H1 (cell line): ENCODE results near the gene ARGLU1. TPM values are rescaled to one million over a fixed set of nuclear protein-coding genes. Genes with fewer than 3 reads are reported as not detected.

Source experiments
- CTCF ChIA-PET: fragments of 300-600 bp; sonication (Branson Sonifier 250); formaldehyde crosslinking; loops from one replicate; lab custom pipeline; 2021; ENCODE audit not compliant: partially characterized antibody; lab: Charles Lee
- POLR2A ChIA-PET: fragments of 300-600 bp; sonication (Branson Sonifier 250); formaldehyde crosslinking; loops from one replicate; lab custom pipeline; 2021; ENCODE audit warnings: inconsistent platforms; ENCODE audit not compliant: partially characterized antibody; lab: Charles Lee
- DNase-seq, 2 experiments: peaks; one replicate each; pipeline versions ENCODE4 v3.0.0 to v3.0.0-alpha.2; 2010 to 2022; ENCODE audit warnings: low spot score in 2 of 2, low read depth in 1 of 2, mixed read lengths in 1 of 2
- FAIRE-seq: peaks from 2 replicates; lab custom pipeline; 2011; peaks lifted over from hg19 to GRCh38; lab: Jason Lieb, UNC
- H2AFZ ChIP-seq: 2 replicates; pipeline ENCODE4 v1.8.1; 2012; ENCODE audit warnings: low read length, inconsistent platforms
- H2AK5ac ChIP-seq: 2 replicates; pipeline ENCODE4 v1.6.1; 2013; ENCODE audit warnings: low read depth, low read length
- H2BK120ac ChIP-seq: replicated peaks from 2 replicates; pipeline ENCODE3; 2013; ENCODE audit warnings: low read depth, low read length, inconsistent platforms
- H2BK12ac ChIP-seq: 2 replicates; pipeline ENCODE4 v1.6.1; 2013; ENCODE audit warnings: low read depth, low read length
- H2BK15ac ChIP-seq: 2 replicates; pipeline ENCODE4 v1.6.1; 2013; ENCODE audit warnings: low read length
- H2BK20ac ChIP-seq: 2 replicates; pipeline ENCODE4 v1.6.1; 2013; ENCODE audit warnings: low read length
- H2BK5ac ChIP-seq: 2 replicates; pipeline ENCODE4 v1.6.1; 2013; ENCODE audit warnings: low read depth, low read length
- H3K14ac ChIP-seq: 2 replicates; pipeline ENCODE4 v1.6.1; 2013; ENCODE audit warnings: inconsistent platforms; ENCODE audit not compliant: insufficient read length
- H3K18ac ChIP-seq: 2 replicates; pipeline ENCODE4 v1.6.1; 2013; ENCODE audit warnings: low read length; ENCODE audit errors: extremely low read depth
- H3K23ac ChIP-seq: 2 replicates; pipeline ENCODE4 v1.6.1; 2013; ENCODE audit warnings: inconsistent platforms; ENCODE audit not compliant: insufficient read length
- H3K23me2 ChIP-seq: 2 replicates; pipeline ENCODE4 v1.6.1; 2013; ENCODE audit warnings: low read depth, low read length
- H3K27ac ChIP-seq: 2 replicates; pipeline ENCODE4 v1.6.1; 2011; ENCODE audit warnings: low read depth, low read length, inconsistent platforms
- H3K27me3 ChIP-seq, 4 experiments: replicated peaks in 1 of 4; 1 replicate in 1 of 4; 2 replicates in 3 of 4; pipeline versions ENCODE4 v1.6.1 to v1.8.1; 2011 to 2013; ENCODE audit warnings: low read length in 3 of 4, mild to moderate bottlenecking in 3 of 4, inconsistent platforms in 2 of 4, mixed read lengths in 2 of 4, moderate library complexity in 1 of 4; ENCODE audit not compliant: control insufficient read depth in 3 of 4, insufficient read depth in 3 of 4; ENCODE audit errors: extremely low read depth in 1 of 4
- H3K36me3 ChIP-seq, 4 experiments: 2 replicates each; pipeline versions ENCODE4 v1.6.1 to v1.8.1; 2011 to 2013; ENCODE audit warnings: mild to moderate bottlenecking in 4 of 4, low read length in 3 of 4, moderate library complexity in 2 of 4, control low read depth in 1 of 4, inconsistent platforms in 1 of 4; ENCODE audit not compliant: insufficient read depth in 4 of 4, control insufficient read depth in 2 of 4
- H3K4ac ChIP-seq: replicated peaks from 2 replicates; pipeline ENCODE3; 2013; ENCODE audit warnings: low read length, low read depth, mixed read lengths, inconsistent platforms; ENCODE audit not compliant: insufficient read length
- H3K4me1 ChIP-seq, 4 experiments: replicated peaks in 1 of 4; 1 replicate in 1 of 4; 2 replicates in 3 of 4; pipeline versions ENCODE4 v1.6.1 to v1.8.1; 2011 to 2013; ENCODE audit warnings: low read length in 3 of 4, inconsistent platforms in 2 of 4, mixed read lengths in 1 of 4; ENCODE audit not compliant: insufficient read depth in 4 of 4, control insufficient read depth in 3 of 4
- H3K4me2 ChIP-seq, 2 experiments: 2 replicates each; pipeline versions ENCODE4 v1.6.1 to v1.8.1; 2011 to 2013; ENCODE audit warnings: low read depth in 2 of 2, low read length in 2 of 2, control low read depth in 1 of 2, inconsistent platforms in 1 of 2, mild to moderate bottlenecking in 1 of 2; ENCODE audit not compliant: insufficient read depth in 1 of 2
- H3K4me3 ChIP-seq, 4 experiments: fragments of 200-600, 300-600 bp in 1 of 4; sonication (generic), shearing (Covaris generic), sonication (Bioruptor Twin) in 1 of 4; 2 replicates each; pipeline versions ENCODE4 v1.5.1 to v1.8.1; 2011 to 2016; ENCODE audit warnings: low read length in 4 of 4, low read depth in 3 of 4, control low read depth in 2 of 4, inconsistent platforms in 2 of 4, mild to moderate bottlenecking in 2 of 4, mixed read lengths in 1 of 4, moderate library complexity in 1 of 4; ENCODE audit not compliant: insufficient read depth in 2 of 4; ENCODE audit errors: extremely low read depth in 1 of 4
- H3K56ac ChIP-seq: replicated peaks from 2 replicates; pipeline ENCODE3; 2013; ENCODE audit warnings: low read depth, mild to moderate bottlenecking, mixed read lengths, low read length, inconsistent platforms; ENCODE audit not compliant: insufficient read length
- H3K79me1 ChIP-seq: 2 replicates; pipeline ENCODE4 v1.6.1; 2013; ENCODE audit warnings: low read depth, low read length, control low read depth
- H3K79me2 ChIP-seq, 2 experiments: 2 replicates each; pipeline versions ENCODE4 v1.6.1 to v1.8.1; 2012 to 2013; ENCODE audit warnings: low read length in 2 of 2, mild to moderate bottlenecking in 2 of 2, inconsistent platforms in 1 of 2; ENCODE audit not compliant: insufficient read depth in 2 of 2, control insufficient read depth in 1 of 2
- H3K9ac ChIP-seq, 4 experiments: replicated peaks in 1 of 4; 1 replicate in 1 of 4; 2 replicates in 3 of 4; pipeline versions ENCODE4 v1.6.1 to v1.8.1; 2011 to 2013; ENCODE audit warnings: low read depth in 3 of 4, low read length in 3 of 4, control low read depth in 2 of 4, mild to moderate bottlenecking in 2 of 4, moderate library complexity in 2 of 4, inconsistent platforms in 1 of 4; ENCODE audit errors: extremely low read depth in 1 of 4
- H3K9me3 ChIP-seq, 2 experiments: 2 replicates each; pipeline versions ENCODE4 v1.6.1 to v1.8.1; 2012 to 2013; ENCODE audit warnings: mild to moderate bottlenecking in 2 of 2, moderate library complexity in 2 of 2, control low read depth in 1 of 2, inconsistent platforms in 1 of 2, low read depth in 1 of 2, low read length in 1 of 2, mixed read lengths in 1 of 2; ENCODE audit not compliant: insufficient read depth in 2 of 2
- H4K20me1 ChIP-seq, 2 experiments: replicated peaks in 1 of 2; 2 replicates each; pipeline versions ENCODE3 to v1.8.1; 2011 to 2013; ENCODE audit warnings: inconsistent platforms in 2 of 2, low read length in 2 of 2, mild to moderate bottlenecking in 1 of 2; ENCODE audit not compliant: insufficient read depth in 2 of 2, control insufficient read depth in 1 of 2
- H4K5ac ChIP-seq: 2 replicates; pipeline ENCODE4 v1.6.1; 2013; ENCODE audit warnings: low read length, low read depth, mixed read lengths, inconsistent platforms; ENCODE audit not compliant: insufficient read length
- H4K8ac ChIP-seq: 2 replicates; pipeline ENCODE4 v1.8.0; 2013; ENCODE audit warnings: mild to moderate bottlenecking, moderate library complexity, low read length, inconsistent platforms; ENCODE audit not compliant: insufficient read depth; ENCODE audit errors: extremely low read depth
- H4K91ac ChIP-seq: replicated peaks from 2 replicates; pipeline ENCODE3; 2013; ENCODE audit warnings: low read length, mixed read lengths, inconsistent platforms; ENCODE audit not compliant: insufficient read length
- ASH2L ChIP-seq: fragments of 200-600, 300-600 bp; sonication (generic); IDR thresholded peaks from one replicate; pipeline ENCODE4 v1.7.1; 2017; ENCODE audit warnings: low read length
- CBX5 ChIP-seq: fragments of 300-800, 300-1000 bp; sonication (generic); IDR thresholded peaks from 2 replicates; pipeline ENCODE4 v1.7.1; 2016; ENCODE audit warnings: antibody characterized with exemption, low read length, low read depth
- CHD2 ChIP-seq: IDR thresholded peaks from 2 replicates; pipeline ENCODE4 v1.6.1; 2012; ENCODE audit warnings: low read length, improper control_type of control experiment
- CTBP2 ChIP-seq: IDR thresholded peaks from 2 replicates; pipeline ENCODE4 v1.7.0; 2011; ENCODE audit warnings: borderline replicate concordance, mild to moderate bottlenecking, moderate library complexity, mixed read lengths, low read length; ENCODE audit not compliant: insufficient read depth, insufficient read length
- GTF2F1 ChIP-seq: IDR thresholded peaks from 2 replicates; pipeline ENCODE4 v1.6.1; 2012; ENCODE audit warnings: low read depth, low read length, improper control_type of control experiment, borderline replicate concordance
- HDAC6 ChIP-seq: IDR thresholded peaks from one replicate; pipeline ENCODE4 v1.7.1; 2012; ENCODE audit warnings: low read depth, mild to moderate bottlenecking, inconsistent platforms, low read length, moderate library complexity
- KDM5A ChIP-seq: fragments of 200-600 bp; IDR thresholded peaks from 2 replicates; pipeline ENCODE4 v1.7.1; 2012; ENCODE audit warnings: mild to moderate bottlenecking, low read length, inconsistent platforms, mixed read lengths
- NANOG ChIP-seq: IDR thresholded peaks from 2 replicates; pipeline ENCODE4 v1.6.1; 2011; ENCODE audit warnings: low read length, low read depth, mild to moderate bottlenecking, inconsistent platforms; ENCODE audit not compliant: insufficient read depth, poor library complexity, severe bottlenecking
- PHF8 ChIP-seq: fragments of 200-600 bp; sonication (generic); conservative IDR thresholded peaks from 2 replicates; pipeline ENCODE4 v1.7.1; 2012; ENCODE audit warnings: low read depth, mild to moderate bottlenecking, inconsistent platforms, low read length, moderate library complexity
- RFX5 ChIP-seq: IDR thresholded peaks from 2 replicates; pipeline ENCODE4 v1.6.1; 2011; ENCODE audit warnings: low read depth, low read length, improper control_type of control experiment, borderline replicate concordance
- RNF2 ChIP-seq: fragments of 200-900, 300-1000 bp; sonication (generic); IDR thresholded peaks from 2 replicates; pipeline ENCODE4 v1.7.1; 2016; ENCODE audit warnings: borderline replicate concordance, low read depth, mild to moderate bottlenecking, antibody characterized with exemption, low read length; ENCODE audit not compliant: poor library complexity, severe bottlenecking; ENCODE audit errors: missing control alignments
- SIX5 ChIP-seq: IDR thresholded peaks from 2 replicates; pipeline ENCODE4 v1.6.1; 2011; ENCODE audit warnings: mild to moderate bottlenecking, low read depth, low read length
- TAF1 ChIP-seq: IDR thresholded peaks from 2 replicates; pipeline ENCODE4 v1.6.1; 2011; ENCODE audit warnings: mild to moderate bottlenecking, low read depth, low read length
- TEAD4 ChIP-seq: IDR thresholded peaks from 2 replicates; pipeline ENCODE4 v1.6.1; 2012; ENCODE audit warnings: low read depth, low read length, inconsistent platforms, mixed read lengths
- ZNF274 ChIP-seq: IDR thresholded peaks from 2 replicates; pipeline ENCODE4 v1.7.0; 2012; ENCODE audit warnings: low read length, borderline replicate concordance; ENCODE audit errors: extremely low read depth
- WGBS, 2 experiments: shearing (Covaris generic) in 1 of 2; methylation state at CpG; one replicate each; pipeline versions ENCODE4 v1.1.6 to v1.1.7; 2013 to 2015; ENCODE audit warnings: low lambda C conversion rate in 2 of 2, mixed read lengths in 2 of 2, inconsistent platforms in 1 of 2, low coverage in 1 of 2, missing lambda C conversion rate in 1 of 2; ENCODE audit not compliant: insufficient replicate concordance in 2 of 2, insufficient coverage in 1 of 2, insufficient read length in 1 of 2; ENCODE audit errors: extremely low coverage in 1 of 2, missing lambda C conversion rate in 1 of 2; 5-methylcytosine and 5-hydroxymethylcytosine counted together
- polyA plus RNA-seq, 7 experiments: library from polyadenylated mRNA; depleted of rRNA in 3 of 7; stranded (reverse) in 5 of 7; unstranded in 2 of 7; fragments of >200 nt in 5 of 7; fragments of 200-250 nt in 2 of 7; gene quantifications; 1 replicate in 5 of 7; 2 replicates in 1 of 7; 4 replicates in 1 of 7; pipeline versions ENCODE4 v1.2.1 to v1.2.3, GENCODE V29; 2011 to 2013; ENCODE audit warnings: missing spikeins in 2 of 7, mixed read lengths in 2 of 7
- total RNA-seq: library from RNA; stranded (reverse); fragmentation: NEBNext Ultra II Directional; extraction: Animal tissue kit (Norgen Biotek cat#: 25700); gene quantifications from 2 replicates; pipeline ENCODE4 v1.2.1, GENCODE V29; 2021

The ARGLU1 gene
- total and polyA plus RNA-seq, 2 of the 8 experiments (the other 6 are each of a cell fraction or from before 2014, with no cell fraction given): 47.8 to 84.9 TPM

DNA sequence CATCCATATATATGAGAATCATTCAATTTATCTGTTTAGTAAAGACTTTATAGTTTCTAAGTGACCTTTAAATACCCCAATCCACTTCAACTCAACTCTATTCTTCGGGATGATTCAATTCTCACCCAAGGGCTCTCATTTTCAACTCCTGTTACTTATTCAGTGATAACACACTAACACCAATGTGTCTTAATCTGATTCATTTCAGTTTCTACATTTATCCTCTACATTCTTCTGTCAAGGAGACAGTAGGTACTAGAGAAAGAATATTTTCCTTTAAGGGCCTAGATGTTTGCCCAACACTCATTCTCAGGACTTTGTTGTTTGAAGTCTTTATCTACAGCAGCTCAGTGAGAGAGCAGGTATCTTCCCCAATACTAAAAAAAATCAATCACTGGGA lies 7.1 kb downstream of the ARGLU1 start:
- H2BK12ac ChIP-seq: no peak overlapping the region
- H2AK5ac ChIP-seq: no peak overlapping the region
- H2BK20ac ChIP-seq: no peak overlapping the region
- H3K27ac ChIP-seq: no peak overlapping the region
- H2BK5ac ChIP-seq: no peak overlapping the region
- H4K8ac ChIP-seq: no peak overlapping the region
- no peak overlapping the region for H2BK120ac ChIP-seq
- WGBS, 2 experiments: 92% methylated on average over 1 of the region's 1 CpG; no CpG with 5 or more reads in 1 of the 2 experiments
- H3K23ac ChIP-seq: no peak overlapping the region
- peaks cover 2 to 15% (median 12%) of the 10 kb centered on the region in 4 experiments; a peak in 6 of 7 replicates for H3K4me1 ChIP-seq
- H3K4me3 ChIP-seq: no peak overlapping the region
- H2BK15ac ChIP-seq: no peak overlapping the region
- H4K5ac ChIP-seq: no peak overlapping the region
- no peak overlapping the region for H3K14ac ChIP-seq
- peaks cover 27 to 52% of the 10 kb centered on the region in 2 experiments for H4K20me1 ChIP-seq
- H3K9ac ChIP-seq: no peak overlapping the region
- peaks cover 54 to 99% of the 10 kb centered on the region in 2 experiments for H3K79me2 ChIP-seq
- no peaks in the 10 kb centered on the region for H3K27me3 ChIP-seq
- H3K23me2 ChIP-seq: peaks cover 3% of the 10 kb centered on the region; the same call in 1 of the 2 replicates
- no peaks in the 10 kb centered on the region for H3K79me1 ChIP-seq
- H2AFZ ChIP-seq: no peak overlapping the region
- no peak overlapping the region for H3K4ac ChIP-seq
- no peaks in the 10 kb centered on the region for H3K9me3 ChIP-seq
- POLR2A ChIA-PET: no interaction called here
- no peak overlapping the region; a peak in 1 of 4 replicates for H3K4me2 ChIP-seq
- no peak overlapping the region for H4K91ac ChIP-seq
- CTCF ChIA-PET: no interaction called here
- no peak overlapping the region for H3K56ac ChIP-seq
- peaks cover 9 to 36% (median 31%) of the 10 kb centered on the region in 4 experiments; a peak in 7 of 8 replicates for H3K36me3 ChIP-seq
- no peak for DNase-seq
- no peak overlapping the region for H3K18ac ChIP-seq
- no peak for FAIRE-seq
- TF ChIP-seq KDM5A (no peak), ASH2L (no peak), SIX5 (no peak), GTF2F1 (no peak), PHF8 (no peak), RNF2 (no peak), TAF1 (no peak), NANOG (no peak), HDAC6 (no peak), CHD2 (no peak), TEAD4 (no peak), CTBP2 (no peak), ZNF274 (no peak), RFX5 (no peak), CBX5 (no peak)
